Thyroid gland (tissue), 4 donors: ENCODE data around the gene GALT. TPM values are rescaled to one million over a fixed set of nuclear protein-coding genes. Genes with fewer than 3 reads are reported as not detected.
A peak's percentile ranks its signal among the peaks of the same experiment; 100 is the strongest.

Experiments
- DNase-seq, 2 donors: peaks; one replicate each; pipeline ENCODE4 v3.0.0-alpha.2; 2019
- H3K27ac ChIP-seq, 3 donors: fragments of 200-600 bp; sonication (generic); 1 replicate in 2 of 3; 2 replicates in 1 of 3; pipeline ENCODE4 v1.5.1; 2016 to 2019; ENCODE audit warnings: mild to moderate bottlenecking in 1 of 3, moderate library complexity in 1 of 3
- H3K27me3 ChIP-seq: fragments of 200-600 bp; sonication (generic); one replicate; pipeline ENCODE4 v1.5.1; 2019
- H3K36me3 ChIP-seq, 2 donors: fragments of 200-600 bp; sonication (generic); one replicate each; pipeline ENCODE4 v1.5.1; 2016 to 2019
- H3K4me1 ChIP-seq, 2 donors: fragments of 200-600 bp; sonication (generic); one replicate each; pipeline ENCODE4 v1.5.1; 2017 to 2019
- H3K4me3 ChIP-seq, 3 donors: fragments of 200-600 bp; sonication (generic); replicated peaks in 1 of 3; 1 replicate in 2 of 3; 2 replicates in 1 of 3; pipeline ENCODE4 v1.5.1; 2016; ENCODE audit warnings: mild to moderate bottlenecking in 1 of 3
- H3K9me3 ChIP-seq: fragments of 200-600 bp; sonication (generic); one replicate; pipeline ENCODE4 v1.5.1; 2017
- CTCF ChIP-seq, 6 experiments: fragments of 200-600 bp in 3 of 6; fragments of 450-650 bp in 3 of 6; sonication (generic) in 3 of 6; IDR thresholded peaks; one replicate each; pipeline ENCODE4 v1.5.1; 2016 to 2019; ENCODE audit warnings: antibody characterized with exemption in 6 of 6, mild to moderate bottlenecking in 2 of 6, inconsistent platforms in 1 of 6, moderate library complexity in 1 of 6
- POLR2A ChIP-seq, 2 donors: fragments of 450-650 bp; IDR thresholded peaks; one replicate each; pipeline ENCODE4 v1.6.1; 2017; ENCODE audit warnings: antibody characterized with exemption in 2 of 2, mild to moderate bottlenecking in 2 of 2, moderate library complexity in 1 of 2
- WGBS, 2 donors: methylation state at CpG; one replicate each; pipeline ENCODE4 v1.1.5; 2017; 5-methylcytosine and 5-hydroxymethylcytosine counted together
- intact Hi-C: fragments of 100-400 bp; cut with DNase I; formaldehyde crosslinking; loops from one replicate; pipeline ENCODE4 v1.15.1; 2023
- total RNA-seq, 4 donors: library from RNA; depleted of rRNA; stranded (reverse); fragments of >200 nt; gene quantifications; one replicate each; pipeline ENCODE4 v1.2.3, GENCODE V29; 2016

The GALT gene
- total RNA-seq, 4 donors from 2014 or later, result 48.7 to 76.5 (median 57.1) TPM

- H3K9me3 ChIP-seq, result no peaks in the 10 kb centered on the region
- H3K27ac ChIP-seq, result no peak overlapping the region
- no peaks in the 10 kb centered on the region for H3K27me3 ChIP-seq
- 65 to 67% methylated on average over 5 of the region's 5 CpGs for WGBS, 2 donors
- H3K4me1 ChIP-seq, result peaks cover 18 to 23% of the 10 kb centered on the region in 2 donors
- TF ChIP-seq CTCF (IDR thresholded peaks at IDR 0.05) (no peak), POLR2A (IDR thresholded peaks at IDR 0.05) (no peak)
- DNase-seq, result no peak
- H3K4me3 ChIP-seq, result no peak overlapping the region
- intact Hi-C loops, result loop anchor here (10.0 kb wide), 1 partner anchor 72 kb away; no protein-coding TSS in a partner anchor
- no peaks in the 10 kb centered on the region for H3K36me3 ChIP-seq
These were observed 13.3 kb upstream of the GALT start for GRCh38 chr9:34633166-34633565.

GRCh38 chr9:34633851-34634550, 12.5 kb upstream of the GALT start:
- no peaks in the 10 kb centered on the region for H3K36me3 ChIP-seq
- H3K27me3 ChIP-seq, result no peaks in the 10 kb centered on the region
- H3K9me3 ChIP-seq, result no peaks in the 10 kb centered on the region
- intact Hi-C loops, result loop anchor here (10.0 kb wide), 1 partner anchor 71 kb away; no protein-coding TSS in a partner anchor
- WGBS, 2 donors, result 11 to 16% methylated on average over 3 of the region's 3 CpGs
- no peak overlapping the region for H3K4me3 ChIP-seq
- peak; percentile 61 to 68 for DNase-seq
- no peak overlapping the region for H3K27ac ChIP-seq
- TF ChIP-seq POLR2A (IDR thresholded peaks at IDR 0.05), result no peak
- peak; percentile 43 to 88 (median 72) for TF ChIP-seq CTCF (IDR thresholded peaks at IDR 0.05)
- peaks cover 16 to 22% of the 10 kb centered on the region in 2 donors for H3K4me1 ChIP-seq

- DNase-seq, result no peak
- H3K27me3 ChIP-seq, result no peaks in the 10 kb centered on the region
- no peaks in the 10 kb centered on the region for H3K36me3 ChIP-seq
- intact Hi-C loops, result loop anchor here (10.0 kb wide), 1 partner anchor 70 kb away; no protein-coding TSS in a partner anchor
- no peaks in the 10 kb centered on the region for H3K9me3 ChIP-seq
- WGBS, 2 donors, result 73 to 86% methylated on average over 3 of the region's 3 CpGs
- no peak overlapping the region for H3K27ac ChIP-seq
- H3K4me1 ChIP-seq, result peaks cover 16 to 18% of the 10 kb centered on the region in 2 donors
- TF ChIP-seq CTCF (IDR thresholded peaks at IDR 0.05), result no peak
- no peak for TF ChIP-seq POLR2A (IDR thresholded peaks at IDR 0.05)
- H3K4me3 ChIP-seq, result no peak overlapping the region
These were observed 11.8 kb upstream of the GALT start for GRCh38 chr9:34634551-34635248.

GRCh38 chr9:34635556-34635955, 10.9 kb upstream of the GALT start:
- H3K4me1 ChIP-seq, result peaks cover 16 to 18% of the 10 kb centered on the region in 2 donors
- 96% methylated on average over 14 of the region's 14 CpGs for WGBS, 2 donors
- TF ChIP-seq CTCF (IDR thresholded peaks at IDR 0.05) (no peak), POLR2A (IDR thresholded peaks at IDR 0.05) (no peak)
- no peaks in the 10 kb centered on the region for H3K27me3 ChIP-seq
- H3K27ac ChIP-seq, result no peak overlapping the region
- no peaks in the 10 kb centered on the region for H3K9me3 ChIP-seq
- intact Hi-C loops, result loop anchor here (10.0 kb wide), 1 partner anchor 69 kb away; no protein-coding TSS in a partner anchor
- no peaks in the 10 kb centered on the region for H3K36me3 ChIP-seq
- no peak for DNase-seq
- H3K4me3 ChIP-seq, result no peak overlapping the region
